Measurements from ENCODE around the gene ELP4.

GRCh38 chr11:31790649-31791048 is 281.1 kb downstream of the ELP4 start:
- TF ChIP-seq POLR2AphosphoS5 (IDR thresholded peaks at IDR 0.05; ENCODE audit: low read depth, low read length), result no peak
- TF ChIP-seq POLR2A (IDR thresholded peaks at IDR 0.05; ENCODE audit: low read depth, low read length), result no peak
- TF ChIP-seq PAX5 (IDR thresholded peaks at IDR 0.05; ENCODE audit: insufficient read depth, low read length, severe bottlenecking), result no peak
- no peak for TF ChIP-seq TAF1 (IDR thresholded peaks at IDR 0.05; ENCODE audit: low read depth, low read length)
